HepG2 (cell line): ENCODE data around the gene CELSR2. TPM values are rescaled to one million over a fixed set of nuclear protein-coding genes. Genes with fewer than 3 reads are reported as not detected.

Experiments
- ATF1 ChIP-seq: IDR thresholded peaks from 2 replicates; pipeline ENCODE4 v1.6.1; 2016; ENCODE audit warnings: mild to moderate bottlenecking, control low read depth
- CSRNP1 ChIP-seq: sonication (generic); formaldehyde crosslinking; IDR thresholded peaks from 2 replicates; pipeline ENCODE4 v1.8.1; 2023; ENCODE audit warnings: mild to moderate bottlenecking, missing genetic modification reagents
- CTCF ChIP-seq: sonication (generic); formaldehyde crosslinking; IDR thresholded peaks from 2 replicates; pipeline ENCODE4 v1.5.0; 2020; ENCODE audit warnings: mild to moderate bottlenecking, missing genetic modification reagents, moderate library complexity
- ESRRA ChIP-seq: sonication (generic); formaldehyde crosslinking; IDR thresholded peaks from 2 replicates; pipeline ENCODE4 v1.5.1; 2020; ENCODE audit warnings: mild to moderate bottlenecking, low read depth, missing genetic modification reagents
- HNF4A ChIP-seq: sonication (generic); formaldehyde crosslinking; IDR thresholded peaks from 2 replicates; pipeline ENCODE4 v1.4.0; 2020; ENCODE audit warnings: missing genetic modification reagents
- KAT7 ChIP-seq: IDR thresholded peaks from 2 replicates; pipeline ENCODE4 v1.6.1; 2018; ENCODE audit warnings: borderline replicate concordance, missing compliant biosample characterization
- NONO ChIP-seq, 2 experiments: fragments of 450-650 bp in 1 of 2; sonication (generic) in 1 of 2; formaldehyde crosslinking in 1 of 2; IDR thresholded peaks in 1 of 2; conservative IDR thresholded peaks in 1 of 2; 2 replicates each; pipeline versions ENCODE4 v1.6.1 to v1.8.0; 2017 to 2022; ENCODE audit warnings: mild to moderate bottlenecking in 1 of 2, missing genetic modification reagents in 1 of 2, moderate library complexity in 1 of 2
- SMYD3 ChIP-seq: sonication (generic); formaldehyde crosslinking; IDR thresholded peaks from 2 replicates; pipeline ENCODE4 v1.8.1; 2023; ENCODE audit warnings: mild to moderate bottlenecking, missing genetic modification reagents
- TCF12 ChIP-seq, 2 experiments: fragments of 450-650 bp in 1 of 2; sonication (generic) in 1 of 2; formaldehyde crosslinking in 1 of 2; IDR thresholded peaks; 2 replicates each; pipeline versions ENCODE4 v1.6.1 to v1.8.0; 2017 to 2022; ENCODE audit warnings: antibody characterized with exemption in 1 of 2, mild to moderate bottlenecking in 1 of 2, missing genetic modification reagents in 1 of 2, moderate library complexity in 1 of 2
- ZBTB43 ChIP-seq: sonication (generic); formaldehyde crosslinking; conservative IDR thresholded peaks from 2 replicates; pipeline ENCODE4 v1.4.0; 2020; ENCODE audit warnings: missing genetic modification reagents
- ZNF225 ChIP-seq: sonication (generic); formaldehyde crosslinking; IDR thresholded peaks from 2 replicates; pipeline ENCODE4 v1.4.0; 2020; ENCODE audit warnings: mild to moderate bottlenecking, missing genetic modification reagents
- ZNF598 ChIP-seq: sonication (generic); formaldehyde crosslinking; IDR thresholded peaks from 2 replicates; pipeline ENCODE4 v1.5.1; 2020; ENCODE audit warnings: mild to moderate bottlenecking, missing genetic modification reagents, borderline replicate concordance
- ZNF724P ChIP-seq: sonication (generic); formaldehyde crosslinking; IDR thresholded peaks from 2 replicates; pipeline ENCODE4 v1.8.0; 2022; ENCODE audit warnings: missing genetic modification reagents, borderline replicate concordance
- ZNF780A ChIP-seq: sonication (generic); formaldehyde crosslinking; IDR thresholded peaks from 2 replicates; pipeline ENCODE4 v1.8.0; 2022; ENCODE audit warnings: mild to moderate bottlenecking, missing genetic modification reagents, moderate library complexity
- ZNF83 ChIP-seq: sonication (generic); formaldehyde crosslinking; IDR thresholded peaks from 2 replicates; pipeline ENCODE4 v1.4.0; 2020; ENCODE audit warnings: missing genetic modification reagents, mild to moderate bottlenecking, borderline replicate concordance
- polyA plus RNA-seq, 8 experiments: library from polyadenylated mRNA; depleted of rRNA in 3 of 8; stranded (reverse) in 7 of 8; unstranded in 1 of 8; fragments of >200 nt; fragmentation: Illumina TruSeq in 4 of 8; extraction: Trizol in 4 of 8; gene quantifications; 2 replicates each; pipeline versions ENCODE4 v1.2.1 to v1.2.3, GENCODE V29; 2011 to 2016; ENCODE audit warnings: low read depth in 4 of 8, missing spikeins in 1 of 8, mixed read lengths in 1 of 8; ENCODE audit not compliant: insufficient read depth in 1 of 8
- total RNA-seq, 5 experiments: library from RNA; depleted of rRNA; stranded (reverse); fragments of >200 nt; fragmentation: Illumina TruSeq; extraction: Trizol; gene quantifications; 2 replicates each; pipeline ENCODE4 v1.2.3, GENCODE V29; 2016; ENCODE audit warnings: low read depth in 1 of 5
- TF ChIP-seq, protein P1 (sequence below): sonication (generic); formaldehyde crosslinking; IDR thresholded peaks from 2 replicates; pipeline ENCODE4 v1.4.0; 2020; ENCODE audit warnings: mild to moderate bottlenecking, missing genetic modification reagents
- TF ChIP-seq, protein P2 (sequence below): sonication (generic); formaldehyde crosslinking; IDR thresholded peaks from 2 replicates; pipeline ENCODE4 v1.4.0; 2020; ENCODE audit warnings: missing genetic modification reagents

The CELSR2 gene
- total and polyA plus RNA-seq, 2 of the 13 experiments (the other 11 are each of a cell fraction or from before 2014, with no cell fraction given) = 4.0 to 6.6 TPM

DNA sequence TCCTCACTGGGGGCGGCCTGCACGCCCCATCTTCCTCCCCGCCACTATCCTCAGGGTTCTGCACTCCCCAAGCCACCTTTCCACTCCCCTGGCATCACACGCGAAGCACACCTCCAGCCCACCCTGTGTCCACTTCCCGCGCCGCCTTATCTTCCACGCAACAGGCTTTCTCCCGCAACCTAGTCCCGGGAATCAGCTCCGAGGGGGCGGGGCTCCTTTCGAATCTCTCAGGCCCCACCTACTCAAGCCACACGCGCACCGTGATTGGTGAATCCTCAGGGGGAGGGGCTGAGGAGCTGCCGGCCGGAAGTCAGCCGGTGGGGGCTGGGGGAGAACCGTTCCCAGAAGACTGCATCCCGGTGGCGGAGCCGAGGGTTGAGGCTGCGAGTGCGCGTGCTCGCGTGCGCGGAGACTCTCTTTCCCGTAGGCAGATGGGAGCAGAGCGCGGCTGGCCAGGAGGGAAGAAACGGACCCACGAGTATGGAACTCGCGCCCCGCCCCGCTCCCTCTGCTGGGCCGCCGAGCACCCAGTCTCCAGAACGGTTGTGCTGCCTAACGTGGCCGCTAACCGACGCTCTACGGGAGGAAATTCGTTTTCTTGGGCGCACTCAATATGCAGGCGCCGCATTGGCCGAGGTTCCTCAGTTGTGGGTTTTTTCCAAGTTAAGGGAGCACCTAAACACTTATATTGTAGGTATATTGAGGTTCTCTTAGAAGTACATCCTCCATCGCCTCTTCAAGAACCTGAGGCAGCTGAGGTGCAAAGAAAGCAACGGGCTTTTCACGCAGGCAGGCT is 33.8 kb downstream of the CELSR2 start, which contains the start of gene PSRC1 (continued):
- TF ChIP-seq, protein P1, sequence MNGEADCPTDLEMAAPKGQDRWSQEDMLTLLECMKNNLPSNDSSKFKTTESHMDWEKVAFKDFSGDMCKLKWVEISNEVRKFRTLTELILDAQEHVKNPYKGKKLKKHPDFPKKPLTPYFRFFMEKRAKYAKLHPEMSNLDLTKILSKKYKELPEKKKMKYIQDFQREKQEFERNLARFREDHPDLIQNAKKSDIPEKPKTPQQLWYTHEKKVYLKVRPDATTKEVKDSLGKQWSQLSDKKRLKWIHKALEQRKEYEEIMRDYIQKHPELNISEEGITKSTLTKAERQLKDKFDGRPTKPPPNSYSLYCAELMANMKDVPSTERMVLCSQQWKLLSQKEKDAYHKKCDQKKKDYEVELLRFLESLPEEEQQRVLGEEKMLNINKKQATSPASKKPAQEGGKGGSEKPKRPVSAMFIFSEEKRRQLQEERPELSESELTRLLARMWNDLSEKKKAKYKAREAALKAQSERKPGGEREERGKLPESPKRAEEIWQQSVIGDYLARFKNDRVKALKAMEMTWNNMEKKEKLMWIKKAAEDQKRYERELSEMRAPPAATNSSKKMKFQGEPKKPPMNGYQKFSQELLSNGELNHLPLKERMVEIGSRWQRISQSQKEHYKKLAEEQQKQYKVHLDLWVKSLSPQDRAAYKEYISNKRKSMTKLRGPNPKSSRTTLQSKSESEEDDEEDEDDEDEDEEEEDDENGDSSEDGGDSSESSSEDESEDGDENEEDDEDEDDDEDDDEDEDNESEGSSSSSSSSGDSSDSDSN (CRISPR knock-in tag) = peak; percentile 92
- peak; percentile 90; the same call in 1 of the 2 replicates for TF ChIP-seq KAT7 (CRISPR knock-in tag)
- TF ChIP-seq ESRRA = peak; percentile 40; the same call in 1 of the 2 replicates
- no peak for TF ChIP-seq ATF1 (CRISPR knock-in tag)
- TF ChIP-seq ZNF83 (CRISPR knock-in tag) = peak; percentile 21; the same call in 1 of the 2 replicates
- TF ChIP-seq, protein P2, sequence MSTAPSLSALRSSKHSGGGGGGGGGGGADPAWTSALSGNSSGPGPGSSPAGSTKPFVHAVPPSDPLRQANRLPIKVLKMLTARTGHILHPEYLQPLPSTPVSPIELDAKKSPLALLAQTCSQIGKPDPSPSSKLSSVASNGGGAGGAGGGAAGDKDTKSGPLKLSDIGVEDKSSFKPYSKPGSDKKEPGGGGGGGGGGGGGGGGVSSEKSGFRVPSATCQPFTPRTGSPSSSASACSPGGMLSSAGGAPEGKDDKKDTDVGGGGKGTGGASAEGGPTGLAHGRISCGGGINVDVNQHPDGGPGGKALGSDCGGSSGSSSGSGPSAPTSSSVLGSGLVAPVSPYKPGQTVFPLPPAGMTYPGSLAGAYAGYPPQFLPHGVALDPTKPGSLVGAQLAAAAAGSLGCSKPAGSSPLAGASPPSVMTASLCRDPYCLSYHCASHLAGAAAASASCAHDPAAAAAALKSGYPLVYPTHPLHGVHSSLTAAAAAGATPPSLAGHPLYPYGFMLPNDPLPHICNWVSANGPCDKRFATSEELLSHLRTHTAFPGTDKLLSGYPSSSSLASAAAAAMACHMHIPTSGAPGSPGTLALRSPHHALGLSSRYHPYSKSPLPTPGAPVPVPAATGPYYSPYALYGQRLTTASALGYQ (CRISPR knock-in tag) = peak; percentile 23; the same call in 1 of the 2 replicates
- no peak for TF ChIP-seq NONO (IDR thresholded peaks at IDR 0.05)
- TF ChIP-seq NONO (CRISPR knock-in tag; conservative IDR thresholded peaks at IDR 0.05) = peak; percentile 63; the same call in 1 of the 2 replicates
- TF ChIP-seq ZNF724P (CRISPR knock-in tag) = no peak
- no peak for TF ChIP-seq TCF12 (IDR thresholded peaks at IDR 0.05)
- peak; percentile 36; the same call in 1 of the 2 replicates for TF ChIP-seq TCF12 (CRISPR knock-in tag; IDR thresholded peaks at IDR 0.05)
- 0 out of 2 replicates have a peak, but pooled peaks have one; percentile 53 for TF ChIP-seq ZBTB43
- peak; percentile 88 for TF ChIP-seq CSRNP1
- TF ChIP-seq ZNF598 (CRISPR knock-in tag) = no peak
- peak; percentile 71; the same call in 1 of the 2 replicates for TF ChIP-seq ZNF225 (CRISPR knock-in tag)
- TF ChIP-seq CTCF (CRISPR knock-in tag) = peak; percentile 59
- no peak; the same call in 1 of the 2 replicates for TF ChIP-seq HNF4A (CRISPR knock-in tag)
- TF ChIP-seq SMYD3 = no peak
- TF ChIP-seq ZNF780A (CRISPR knock-in tag) = peak; percentile 82; the same call in 1 of the 2 replicates
